Frontal cortex (tissue), 4 donors: ENCODE data around the gene CTTN. TPM values are rescaled to one million over a fixed set of nuclear protein-coding genes. Genes with fewer than 3 reads are reported as not detected.
"Not testable (repeated sequence)": the region's sequence is repeated elsewhere in the genome, so short reads cannot be mapped to it uniquely, and the experiment has no call there.

Experiments used
- DNase-seq, 2 donors: peaks; one replicate each; pipeline ENCODE4 v3.0.0; 2012; ENCODE audit warnings: low spot score in 2 of 2
- FAIRE-seq: peaks from 2 replicates; lab custom pipeline; 2012; peaks lifted over from hg19 to GRCh38; lab: Jason Lieb, UNC
- total RNA-seq: library from RNA; depleted of rRNA; stranded (reverse); fragments of >200 nt; gene quantifications from one replicate; pipeline ENCODE4 v1.2.3, GENCODE V29; 2014
- donor health status: control.
- donor health status: control.
- donor health status: control.

Gene CTTN
- total RNA-seq, 1 donor from 2014 or later: 91.7 TPM

DNA sequence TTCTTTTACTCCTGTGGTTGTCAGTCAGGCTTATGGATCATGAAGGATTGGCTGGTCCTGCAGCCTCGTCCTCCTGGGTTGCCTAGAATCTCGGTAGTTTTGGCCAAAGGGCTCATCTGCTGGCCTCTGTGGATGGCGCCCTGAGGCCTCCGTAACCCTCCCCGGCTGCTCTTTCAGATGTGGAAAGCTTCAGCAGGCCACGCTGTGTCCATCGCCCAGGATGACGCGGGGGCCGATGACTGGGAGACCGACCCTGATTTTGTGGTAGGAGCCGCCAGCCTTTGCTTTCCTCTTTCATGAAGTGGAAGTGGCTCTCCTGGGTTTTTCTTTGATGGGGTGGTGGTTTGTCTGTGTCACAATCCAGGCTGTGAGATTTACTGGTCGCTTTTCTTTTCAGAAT lies 8.8 kb downstream of the CTTN start:
- DNase-seq: no peak
- no peak for FAIRE-seq

DNA sequence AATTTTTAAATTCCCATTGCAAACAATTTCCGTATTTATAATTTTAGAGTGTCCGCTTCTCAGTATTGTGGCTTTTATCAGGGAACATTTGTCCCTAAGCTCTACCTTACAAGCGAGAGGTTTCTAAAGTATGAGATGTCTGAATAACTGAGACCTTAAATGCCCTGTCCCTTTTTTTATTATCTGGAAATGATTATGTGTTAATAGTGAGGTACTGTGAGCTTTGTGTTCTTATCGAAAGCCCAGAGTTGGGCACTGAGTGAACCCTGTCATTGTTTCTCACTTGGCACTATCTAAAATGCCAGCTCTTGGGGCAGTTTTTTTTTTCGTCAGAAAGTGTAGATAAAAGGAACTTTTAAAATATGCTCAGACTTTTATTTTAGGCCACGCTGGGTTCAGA lies 9.5 kb downstream of the CTTN start:
- FAIRE-seq: no peak
- DNase-seq: no peak

DNA sequence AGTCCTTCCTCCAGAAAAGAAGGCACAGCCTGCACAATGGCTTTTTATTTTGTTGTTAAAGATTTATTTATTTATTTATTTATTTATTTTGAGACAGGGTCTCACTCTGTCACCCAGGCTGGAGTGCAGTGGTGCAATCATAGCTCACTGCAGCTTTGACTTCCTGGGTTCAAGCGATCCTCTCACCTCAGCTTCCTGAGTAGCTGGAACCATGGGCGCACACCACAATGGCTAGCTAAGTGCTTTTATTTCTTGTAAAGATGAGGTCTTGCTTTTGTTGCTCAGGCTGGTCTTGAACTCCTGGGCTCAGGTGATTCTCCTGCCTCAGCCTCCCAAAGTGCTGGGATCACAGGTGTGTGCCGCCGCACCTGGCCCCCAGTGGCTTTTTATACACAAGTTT lies 10.0 kb downstream of the CTTN start:
- FAIRE-seq: not testable (repeated sequence)

DNA sequence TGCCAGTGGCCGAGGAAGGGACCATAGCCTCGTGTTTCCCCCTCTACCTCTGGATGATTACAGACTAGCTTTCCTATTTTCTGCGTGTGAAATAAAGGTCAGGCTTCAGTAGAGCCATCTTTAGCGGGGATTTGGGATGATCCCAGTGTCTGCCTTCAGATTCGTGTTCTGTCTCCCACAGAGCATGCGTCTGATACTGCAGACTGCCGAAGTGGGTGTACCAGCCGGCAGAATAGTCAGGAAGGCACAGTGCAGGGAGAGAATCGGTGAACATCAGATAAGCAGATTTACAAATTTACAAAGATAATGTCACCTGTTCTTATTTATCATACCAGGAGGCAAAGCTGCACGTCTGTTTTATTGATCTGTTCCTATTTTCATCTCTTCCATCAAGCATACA lies 11.1 kb downstream of the CTTN start:
- FAIRE-seq (no peak), DNase-seq (no peak)

More for the DNA sequence above, 10.0 kb downstream of the CTTN start:
- not testable (repeated sequence) for DNase-seq

DNA sequence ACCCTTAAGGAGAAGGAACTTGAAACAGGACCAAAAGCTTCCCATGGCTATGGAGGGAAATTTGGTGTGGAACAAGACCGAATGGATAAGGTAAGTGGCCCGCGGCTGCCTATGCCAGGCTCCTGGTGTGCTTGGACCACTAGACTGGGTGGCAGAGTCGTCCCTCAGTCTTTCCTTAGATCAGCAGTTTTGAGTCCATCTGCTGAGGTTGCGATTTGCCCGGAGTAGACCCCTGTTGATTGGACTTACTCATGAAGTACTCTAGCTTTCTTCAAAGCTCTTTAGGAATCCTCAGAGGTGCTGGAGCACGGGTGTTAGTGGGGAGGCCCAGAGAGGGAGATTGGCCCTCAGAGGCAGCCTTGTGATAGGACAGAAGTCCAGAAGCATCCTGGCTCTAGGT lies 11.5 kb downstream of the CTTN start:
- no peak for FAIRE-seq

DNA sequence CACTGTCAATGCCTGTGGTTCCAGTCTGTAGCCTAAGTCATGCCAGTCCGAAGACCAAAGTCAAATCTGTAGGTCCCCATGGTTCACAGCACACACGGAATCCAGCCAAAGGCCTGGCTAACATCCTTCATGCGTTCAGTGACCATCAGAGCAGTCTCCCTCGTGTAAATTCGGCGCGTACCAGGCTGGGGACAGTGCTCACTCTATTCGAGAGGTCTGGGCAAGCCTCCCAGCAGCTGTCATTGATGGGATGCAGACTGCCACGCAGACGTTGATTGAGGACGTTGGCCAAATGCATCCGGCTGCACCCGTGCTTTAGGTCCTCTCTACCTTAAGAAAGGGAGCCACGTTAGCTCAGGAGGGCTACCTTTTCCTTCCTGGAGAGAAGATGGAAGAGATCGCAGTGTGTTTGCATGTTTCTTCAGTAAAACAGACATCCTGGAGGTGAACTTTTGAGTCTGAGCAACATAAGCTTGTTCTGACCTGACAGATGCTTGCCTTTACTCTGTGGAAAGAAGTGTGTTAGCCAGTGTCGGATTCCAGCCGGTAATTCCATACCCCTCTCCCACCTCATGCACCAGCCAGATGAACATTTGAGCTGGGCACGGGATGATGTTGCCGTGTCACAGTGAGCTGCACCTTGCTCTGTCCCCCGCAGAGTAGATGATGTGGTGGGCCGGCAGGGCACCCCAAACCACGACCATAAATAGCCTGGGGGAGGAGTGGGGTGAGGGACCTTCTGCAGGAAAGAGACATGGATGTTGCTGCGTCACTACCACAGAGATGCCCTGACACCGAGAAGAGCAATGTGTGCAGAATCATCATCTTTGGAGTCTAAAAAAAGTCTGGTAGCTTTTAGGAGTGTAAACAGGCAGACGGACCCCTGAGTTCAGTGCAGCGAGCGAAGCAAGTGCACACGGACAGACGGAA lies 12.2 kb downstream of the CTTN start:
- DNase-seq (no peak), FAIRE-seq (no peak)

More for the DNA sequence above, 11.5 kb downstream of the CTTN start:
- no peak for DNase-seq

DNA sequence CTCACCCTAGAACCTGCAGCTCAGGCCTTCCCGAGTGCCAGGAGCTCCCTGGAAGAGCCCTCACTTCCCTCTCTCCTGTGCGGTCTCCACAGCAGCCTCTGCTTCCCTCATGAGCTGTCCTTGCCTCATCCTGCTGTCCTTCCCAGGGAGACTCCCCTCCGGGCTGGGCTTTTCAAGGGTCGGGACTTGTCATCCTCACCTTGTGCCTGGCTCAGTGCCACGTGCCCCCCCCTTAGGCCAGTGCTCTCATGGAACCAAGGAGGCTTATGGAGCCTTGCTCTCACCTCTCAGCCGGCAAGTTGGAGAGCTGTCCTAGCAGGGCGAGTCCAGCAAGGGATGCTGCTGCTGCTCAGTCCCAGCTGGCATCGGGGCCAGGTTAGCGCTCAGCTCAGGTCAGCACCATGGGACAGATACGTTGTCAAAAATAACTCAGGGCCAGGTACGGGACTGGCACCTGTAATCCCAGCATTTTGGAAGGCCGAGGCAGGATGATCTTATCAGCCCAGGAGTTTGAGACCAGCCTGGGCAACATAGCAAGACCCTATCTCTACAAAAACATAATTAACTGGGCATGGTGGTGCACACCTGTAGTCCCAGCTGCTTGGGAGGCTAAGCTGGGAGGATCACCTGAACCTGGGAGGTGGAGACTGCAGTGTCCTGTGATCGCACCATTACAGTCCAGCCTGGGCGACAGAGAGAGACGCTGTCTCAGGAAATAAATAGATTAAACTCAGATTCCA lies 13.6 kb downstream of the CTTN start:
- no peak for FAIRE-seq
- no peak for DNase-seq

DNA sequence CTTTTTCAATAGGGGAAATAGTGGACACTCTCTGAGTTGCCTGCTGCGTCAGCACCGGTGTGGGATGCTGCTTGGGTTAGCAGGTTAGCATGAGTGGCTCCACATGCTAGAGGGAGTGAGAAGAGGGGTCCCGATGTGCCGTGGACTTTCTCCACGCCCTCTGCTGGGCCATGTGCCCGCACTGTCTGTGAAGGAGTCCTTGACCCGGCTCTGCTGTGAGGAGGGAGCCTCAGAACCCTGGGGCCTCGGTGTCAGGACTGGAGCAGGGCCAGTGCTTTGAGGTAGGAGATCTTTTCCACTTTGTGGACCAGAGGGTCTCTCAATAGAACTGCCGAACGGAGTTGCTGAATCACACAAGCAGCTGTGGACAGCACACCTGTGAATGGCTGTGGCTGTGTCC lies 14.8 kb downstream of the CTTN start:
- DNase-seq (no peak), FAIRE-seq (no peak)

DNA sequence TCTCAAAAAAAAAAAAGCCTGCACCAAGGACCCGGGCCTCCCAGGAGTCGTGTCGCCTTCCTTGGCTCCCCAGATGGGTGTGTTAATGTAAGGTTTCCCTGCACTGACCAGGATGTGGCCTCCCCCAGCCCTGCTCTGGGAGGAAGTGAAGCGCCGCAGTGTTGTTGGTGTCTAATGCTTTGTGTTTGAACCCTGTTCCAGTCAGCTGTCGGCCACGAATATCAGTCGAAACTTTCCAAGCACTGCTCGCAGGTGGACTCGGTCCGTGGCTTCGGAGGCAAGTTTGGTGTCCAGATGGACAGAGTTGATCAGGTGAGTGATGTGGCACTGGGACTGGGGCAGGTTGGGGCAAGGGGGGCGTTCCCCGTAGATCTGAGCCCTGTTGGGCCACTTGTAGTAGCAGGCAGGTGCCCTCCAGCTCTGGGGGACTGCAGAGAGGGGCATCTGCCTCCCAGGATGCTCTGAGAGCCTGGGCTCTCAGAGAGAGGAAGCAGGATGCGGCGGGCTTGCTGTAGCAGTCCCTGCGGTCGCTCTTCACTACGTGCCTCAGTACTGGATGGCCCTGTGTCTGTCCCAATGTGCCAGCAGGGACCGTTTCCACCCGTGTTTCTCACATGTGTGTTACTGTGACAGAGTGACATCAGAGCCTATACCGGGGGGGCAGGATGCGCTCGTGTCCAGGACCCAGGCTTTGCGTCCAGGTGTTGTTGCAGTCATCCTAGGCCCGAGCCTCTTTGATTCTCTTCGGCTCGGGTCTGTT lies 16.2 kb downstream of the CTTN start:
- DNase-seq: no peak
- FAIRE-seq: no peak

DNA sequence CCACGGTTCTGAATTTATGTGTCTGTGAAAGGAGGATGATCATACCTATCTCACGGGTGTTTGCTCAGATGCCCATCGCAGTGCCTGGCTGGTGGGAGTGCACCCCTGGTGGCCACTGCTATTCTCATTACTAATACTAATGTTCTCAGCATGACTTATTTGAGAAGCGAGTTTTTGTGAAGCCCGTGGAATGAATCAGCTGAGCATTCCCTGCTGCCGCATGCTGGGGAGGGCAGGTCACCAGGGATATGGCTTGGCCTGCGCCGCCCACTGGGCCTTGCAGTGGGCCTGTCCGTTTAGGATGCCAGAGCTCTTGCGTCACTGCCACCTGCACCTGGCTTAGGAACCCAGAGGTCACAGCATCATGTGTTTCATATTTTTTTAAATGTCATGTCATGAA lies 16.9 kb downstream of the CTTN start:
- FAIRE-seq (no peak), DNase-seq (no peak)

DNA sequence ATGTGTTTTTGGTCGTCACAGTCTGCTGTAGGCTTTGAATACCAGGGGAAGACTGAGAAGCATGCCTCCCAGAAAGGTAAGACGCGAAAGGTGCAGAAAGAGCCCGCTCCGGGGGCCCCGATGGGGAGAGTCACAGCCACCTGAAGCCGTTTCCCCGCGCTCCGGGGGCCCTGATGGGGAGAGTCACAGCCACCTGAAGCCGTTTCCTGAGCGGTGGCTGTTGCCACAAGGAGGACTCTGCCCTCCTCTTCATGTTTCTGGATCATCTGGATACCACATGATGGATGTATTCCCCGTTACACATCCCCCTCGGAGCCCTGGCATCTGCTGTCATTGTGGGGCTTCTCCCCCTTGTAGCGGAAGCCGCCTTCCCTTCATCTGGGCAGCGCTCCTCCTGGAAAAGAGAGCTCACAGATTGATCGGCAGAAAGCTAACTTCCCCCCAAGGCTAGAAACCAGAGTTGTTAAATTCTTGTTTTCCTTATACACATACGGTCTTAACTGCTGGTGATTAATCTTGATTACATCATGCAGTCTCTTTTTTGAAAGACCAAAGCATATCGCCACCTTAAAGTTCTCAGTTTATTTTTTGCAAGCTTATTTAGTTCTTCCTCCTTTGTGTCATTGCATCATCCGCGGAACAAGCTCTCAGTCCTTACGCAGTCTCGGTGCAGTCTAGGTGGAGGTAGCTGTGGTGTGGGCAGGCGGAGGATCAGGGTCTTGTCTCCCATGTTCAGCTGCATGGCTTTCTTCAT lies 17.5 kb downstream of the CTTN start:
- DNase-seq (no peak), FAIRE-seq (no peak)

DNA sequence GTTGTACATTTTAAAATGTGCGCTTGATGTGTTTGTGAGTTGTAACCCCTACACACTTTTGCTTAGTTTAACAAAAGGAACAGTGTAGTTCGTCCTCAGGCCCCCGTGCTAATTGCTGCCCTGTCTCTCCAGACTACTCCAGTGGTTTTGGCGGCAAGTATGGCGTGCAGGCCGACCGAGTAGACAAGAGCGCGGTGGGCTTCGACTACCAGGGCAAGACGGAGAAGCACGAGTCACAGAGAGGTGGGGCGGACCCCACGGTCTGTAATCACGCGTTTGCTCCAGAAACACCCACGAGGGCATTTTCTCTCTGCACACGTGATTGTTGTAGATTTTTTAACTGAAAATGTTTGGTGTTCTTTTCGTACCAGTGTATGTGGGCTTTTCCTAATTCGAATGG lies 18.6 kb downstream of the CTTN start:
- DNase-seq (no peak), FAIRE-seq (no peak)

DNA sequence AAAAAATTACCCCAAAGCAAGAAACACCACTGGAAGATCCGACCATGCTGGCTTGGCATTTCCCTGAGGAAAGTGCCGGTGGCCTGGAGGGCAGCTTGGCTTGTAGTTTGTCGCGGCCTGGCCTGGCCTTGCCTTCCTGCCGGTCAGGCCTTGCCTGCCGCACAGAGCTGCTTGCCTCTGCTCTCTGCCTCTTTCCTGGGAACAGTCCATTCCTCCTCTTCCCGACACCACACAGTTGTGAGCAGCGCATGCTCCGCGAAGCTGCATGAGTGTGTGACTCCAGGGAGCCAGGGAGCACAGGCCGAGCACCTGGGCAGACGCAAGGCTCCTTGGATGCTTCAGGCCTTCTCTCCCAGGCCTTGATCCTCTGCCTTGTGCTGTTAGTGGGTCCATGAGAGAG lies 19.8 kb downstream of the CTTN start:
- no peak for FAIRE-seq
- DNase-seq: no peak

DNA sequence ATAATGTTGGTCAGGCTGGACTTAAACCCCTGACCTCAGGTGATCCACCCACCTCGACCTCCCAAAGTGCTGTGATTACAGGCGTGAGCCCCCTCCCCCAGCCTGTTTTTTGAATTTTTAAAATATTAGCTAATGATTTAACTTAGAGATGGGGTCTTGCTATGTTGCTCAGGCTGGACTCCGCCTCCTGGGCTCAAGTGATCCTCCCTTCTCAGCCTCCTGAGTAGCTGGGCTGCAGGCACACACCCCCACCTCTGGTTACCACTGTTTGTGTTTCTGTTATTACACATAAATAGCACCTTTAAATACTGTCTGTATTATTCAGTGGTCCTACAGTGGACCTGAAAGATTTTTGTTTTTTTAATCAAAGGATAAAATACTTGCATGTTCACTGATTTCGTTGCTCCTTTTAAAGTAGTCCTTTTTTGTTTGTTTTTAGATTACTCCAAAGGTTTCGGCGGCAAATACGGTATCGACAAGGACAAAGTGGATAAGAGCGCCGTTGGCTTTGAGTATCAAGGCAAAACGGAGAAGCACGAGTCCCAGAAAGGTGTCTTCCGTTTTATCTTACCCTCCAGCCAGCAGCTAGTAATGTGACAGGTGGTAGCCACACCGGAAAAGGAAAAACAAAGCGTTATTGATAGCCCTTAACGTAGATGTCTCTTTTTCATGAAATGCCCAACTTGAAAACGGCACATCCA lies 21.1 kb downstream of the CTTN start:
- FAIRE-seq: no peak
- DNase-seq: no peak

DNA sequence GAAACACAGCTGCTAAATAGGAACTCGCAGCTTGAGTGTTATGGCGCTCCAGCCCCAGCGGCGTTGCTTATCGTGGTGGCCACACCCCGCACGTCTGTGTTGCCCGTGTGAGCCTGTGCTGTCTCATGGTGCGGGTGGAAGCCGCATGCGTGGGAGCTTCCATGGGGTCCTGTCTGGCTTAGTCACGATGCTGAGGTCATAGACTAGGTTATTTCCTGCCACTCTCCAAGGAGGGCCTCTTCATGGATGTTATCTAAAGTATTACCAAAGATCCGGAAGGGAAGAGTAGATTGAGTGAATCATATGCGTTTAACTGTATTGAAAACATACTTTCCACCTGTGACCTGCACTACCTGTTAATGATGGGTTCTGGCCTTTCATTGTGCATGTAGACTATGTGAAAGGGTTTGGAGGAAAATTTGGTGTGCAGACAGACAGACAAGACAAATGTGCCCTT lies 21.7 kb downstream of the CTTN start:
- no peak for FAIRE-seq
- DNase-seq: no peak

DNA sequence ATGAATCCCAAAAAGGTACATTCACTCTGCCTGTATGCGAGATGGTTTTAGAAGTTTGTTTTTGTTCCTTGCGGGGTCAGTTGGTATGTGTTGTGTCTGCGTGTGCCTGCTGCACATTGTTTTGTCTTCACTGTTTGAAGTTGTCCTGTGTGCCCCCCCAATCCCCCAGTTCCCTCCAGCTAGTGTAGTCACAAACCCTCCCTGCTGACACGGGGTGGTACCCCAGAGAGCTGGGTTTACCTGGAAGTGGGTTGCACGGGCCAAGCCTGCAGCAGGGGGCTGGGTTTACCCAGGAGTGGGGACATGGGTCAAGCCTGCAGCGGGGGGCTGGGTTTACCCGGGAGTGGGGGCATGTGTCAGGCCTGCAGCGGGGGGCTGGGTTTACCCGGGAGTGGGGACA lies 22.2 kb downstream of the CTTN start:
- FAIRE-seq: no peak
- DNase-seq: no peak

DNA sequence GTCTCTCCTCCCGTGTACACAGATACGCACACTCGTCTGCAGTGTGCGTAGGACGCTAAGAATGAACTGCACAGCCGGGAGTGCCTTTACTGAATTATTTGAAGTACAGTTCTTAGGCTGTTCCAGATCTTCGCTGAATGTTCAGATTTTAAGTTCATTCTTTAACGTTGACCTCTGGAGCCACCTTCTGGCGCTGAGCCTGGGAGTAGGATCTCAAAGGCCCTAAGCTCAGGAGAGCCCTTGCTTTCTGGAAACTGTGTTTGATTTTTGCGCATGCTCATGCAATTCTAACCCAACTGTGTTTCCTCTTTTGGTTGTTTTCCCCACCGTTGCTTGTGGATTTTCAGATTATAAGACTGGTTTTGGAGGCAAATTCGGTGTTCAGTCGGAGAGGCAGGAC lies 22.8 kb downstream of the CTTN start:
- FAIRE-seq (no peak), DNase-seq (no peak)

DNA sequence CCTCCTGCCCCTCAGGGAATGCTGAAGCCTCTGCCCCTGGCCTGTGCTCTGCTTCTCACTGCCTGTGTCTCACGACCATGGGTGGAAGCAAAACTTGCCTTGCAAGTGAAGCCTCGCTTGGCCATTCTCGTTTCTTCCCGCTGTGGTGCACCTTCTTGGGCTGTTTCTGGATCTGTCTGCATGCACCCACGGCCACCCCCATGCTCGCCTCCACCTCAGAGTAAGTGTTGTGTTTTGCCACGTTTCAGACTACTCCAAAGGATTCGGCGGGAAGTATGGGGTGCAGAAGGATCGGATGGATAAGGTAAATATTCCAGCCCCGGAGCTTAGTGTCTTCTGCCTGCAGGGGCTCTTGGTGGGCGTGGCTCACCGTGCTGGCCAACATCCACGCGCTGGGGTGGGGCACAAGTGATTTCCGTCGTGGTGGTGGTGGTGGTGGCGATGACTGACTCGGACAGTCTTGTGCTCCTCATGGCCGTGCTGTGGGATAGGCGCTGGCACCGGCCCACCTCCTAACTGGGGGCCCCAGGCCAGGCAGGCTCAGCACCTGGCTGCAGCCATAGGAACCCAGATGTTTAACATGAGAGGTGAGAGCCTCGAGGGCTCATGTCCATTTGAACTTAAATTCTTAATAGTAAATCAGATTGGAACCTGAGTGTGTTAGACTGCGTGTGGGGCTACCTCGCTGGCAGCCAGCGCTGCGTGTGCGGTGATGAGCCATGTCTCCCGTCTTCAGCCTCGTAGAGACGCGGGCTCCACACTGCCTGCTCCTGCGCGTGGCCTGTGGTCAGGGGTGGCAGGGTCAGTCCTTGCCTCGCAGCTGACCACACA lies 24.6 kb downstream of the CTTN start:
- DNase-seq (no peak), FAIRE-seq (no peak)
